ENCODE data around the gene ZNF37A.
A peak's percentile ranks its signal among the peaks of the same experiment; 100 is the strongest.
"Not testable (repeated sequence)": the region's sequence is repeated elsewhere in the genome, so short reads cannot be mapped to it uniquely, and the experiment has no call there.

Gene ZNF37A

GRCh38 chr10:38094158-38094926, at the start of gene ZNF37A:
Gene ZNF37A, plus strand, starts transcription at chr10:38094337. Its CDS starts 2,281 bp downstream, at chr10:38096618.
- Histone ChIP-seq H3K4me1 (ENCODE audit: control insufficient read depth, insufficient read depth, low read length) (no peaks in the 10 kb centered on the region), H3K9ac (ENCODE audit: low read length) (no peak within 1 kb of the TSS), H3K4me3 (ENCODE audit: low read depth, low read length) (peak within 1 kb of the TSS; percentile 47; the same call in 1 of the 2 replicates), H3K9me3 (ENCODE audit: control insufficient read depth, insufficient read depth, low read depth, low read length) (peaks cover 56% of the 10 kb centered on the region), H3K27me3 (ENCODE audit: control insufficient read depth, insufficient read depth, low read length) (no peaks in the 10 kb centered on the region; the same call in 1 of the 2 replicates), H3K36me3 (ENCODE audit: control insufficient read depth, insufficient read depth, low read length) (no peaks in the 10 kb centered on the region), H3K27ac (ENCODE audit: low read depth, low read length) (no peak within 1 kb of the TSS)

- Histone ChIP-seq H3K36me3 (ENCODE audit: control insufficient read depth, insufficient read depth, low read length) (peaks cover 52% of the 10 kb centered on the region), H3K9me3 (ENCODE audit: control insufficient read depth, insufficient read depth, low read depth, low read length) (peaks cover 35% of the 10 kb centered on the region), H3K27me3 (ENCODE audit: control insufficient read depth, insufficient read depth, low read length) (no peaks in the 10 kb centered on the region), H3K9ac (ENCODE audit: low read length) (no peak overlapping the region), H3K27ac (ENCODE audit: low read depth, low read length) (no peak overlapping the region), H3K4me3 (ENCODE audit: low read depth, low read length) (no peak overlapping the region), H3K4me1 (ENCODE audit: control insufficient read depth, insufficient read depth, low read length) (no peaks in the 10 kb centered on the region)
Observed at GRCh38 chr10:38045129-38045528, 49.0 kb upstream of the ZNF37A start.

- no peak overlapping the region for H3K9ac ChIP-seq (ENCODE audit: low read length)
- no peak overlapping the region for H3K27ac ChIP-seq (ENCODE audit: low read depth, low read length)
- H3K36me3 ChIP-seq (ENCODE audit: control insufficient read depth, insufficient read depth, low read length) = peaks cover 53% of the 10 kb centered on the region
- no peaks in the 10 kb centered on the region for H3K4me1 ChIP-seq (ENCODE audit: control insufficient read depth, insufficient read depth, low read length)
- peaks cover 40% of the 10 kb centered on the region for H3K9me3 ChIP-seq (ENCODE audit: control insufficient read depth, insufficient read depth, low read depth, low read length)
- no peak overlapping the region for H3K4me3 ChIP-seq (ENCODE audit: low read depth, low read length)
- no peaks in the 10 kb centered on the region for H3K27me3 ChIP-seq (ENCODE audit: control insufficient read depth, insufficient read depth, low read length)
Observed at GRCh38 chr10:38047666-38048065, 46.5 kb upstream of the ZNF37A start.

- Histone ChIP-seq H3K4me3 (ENCODE audit: low read depth, low read length) (no peak overlapping the region), H3K36me3 (ENCODE audit: control insufficient read depth, insufficient read depth, low read length) (peaks cover 56% of the 10 kb centered on the region), H3K9me3 (ENCODE audit: control insufficient read depth, insufficient read depth, low read depth, low read length) (peaks cover 55% of the 10 kb centered on the region), H3K9ac (ENCODE audit: low read length) (no peak overlapping the region), H3K27ac (ENCODE audit: low read depth, low read length) (no peak overlapping the region), H3K4me1 (ENCODE audit: control insufficient read depth, insufficient read depth, low read length) (no peaks in the 10 kb centered on the region), H3K27me3 (ENCODE audit: control insufficient read depth, insufficient read depth, low read length) (no peaks in the 10 kb centered on the region)
Observed at GRCh38 chr10:38050212-38050611, 43.9 kb upstream of the ZNF37A start.

- peaks cover 66% of the 10 kb centered on the region for H3K9me3 ChIP-seq (ENCODE audit: control insufficient read depth, insufficient read depth, low read depth, low read length)
- no peaks in the 10 kb centered on the region for H3K4me1 ChIP-seq (ENCODE audit: control insufficient read depth, insufficient read depth, low read length)
- no peaks in the 10 kb centered on the region for H3K27me3 ChIP-seq (ENCODE audit: control insufficient read depth, insufficient read depth, low read length)
- H3K9ac ChIP-seq (ENCODE audit: low read length) = no peak overlapping the region
- peaks cover 65% of the 10 kb centered on the region for H3K36me3 ChIP-seq (ENCODE audit: control insufficient read depth, insufficient read depth, low read length)
- H3K27ac ChIP-seq (ENCODE audit: low read depth, low read length) = no peak overlapping the region
- no peak overlapping the region for H3K4me3 ChIP-seq (ENCODE audit: low read depth, low read length)
Observed at GRCh38 chr10:38054361-38054797, 39.8 kb upstream of the ZNF37A start.

- H3K27me3 ChIP-seq (ENCODE audit: control insufficient read depth, insufficient read depth, low read length); H3K4me1 ChIP-seq (ENCODE audit: control insufficient read depth, insufficient read depth, low read length); H3K27ac ChIP-seq (ENCODE audit: low read depth, low read length); H3K9ac ChIP-seq (ENCODE audit: low read length); H3K4me3 ChIP-seq (ENCODE audit: low read depth, low read length): not testable (repeated sequence)
- Histone ChIP-seq H3K9me3 (ENCODE audit: control insufficient read depth, insufficient read depth, low read depth, low read length) (peaks cover 67% of the 10 kb centered on the region), H3K36me3 (ENCODE audit: control insufficient read depth, insufficient read depth, low read length) (peaks cover 63% of the 10 kb centered on the region)
Observed at GRCh38 chr10:38055274-38055894, 38.8 kb upstream of the ZNF37A start.

- H3K4me3 ChIP-seq (ENCODE audit: low read depth, low read length); H3K27me3 ChIP-seq (ENCODE audit: control insufficient read depth, insufficient read depth, low read length); H3K4me1 ChIP-seq (ENCODE audit: control insufficient read depth, insufficient read depth, low read length); H3K9ac ChIP-seq (ENCODE audit: low read length); H3K36me3 ChIP-seq (ENCODE audit: control insufficient read depth, insufficient read depth, low read length); H3K27ac ChIP-seq (ENCODE audit: low read depth, low read length): not testable (repeated sequence)
- peaks cover 43% of the 10 kb centered on the region for H3K9me3 ChIP-seq (ENCODE audit: control insufficient read depth, insufficient read depth, low read depth, low read length)
Observed at GRCh38 chr10:38069663-38070062, 24.5 kb upstream of the ZNF37A start.

- Histone ChIP-seq H3K9me3 (ENCODE audit: control insufficient read depth, insufficient read depth, low read depth, low read length) (peaks cover 52% of the 10 kb centered on the region), H3K27me3 (ENCODE audit: control insufficient read depth, insufficient read depth, low read length) (no peaks in the 10 kb centered on the region), H3K9ac (ENCODE audit: low read length) (no peak overlapping the region), H3K27ac (ENCODE audit: low read depth, low read length) (no peak overlapping the region), H3K4me3 (ENCODE audit: low read depth, low read length) (no peak overlapping the region), H3K36me3 (ENCODE audit: control insufficient read depth, insufficient read depth, low read length) (no peaks in the 10 kb centered on the region), H3K4me1 (ENCODE audit: control insufficient read depth, insufficient read depth, low read length) (no peaks in the 10 kb centered on the region)
Observed at GRCh38 chr10:38070501-38070900, 23.6 kb upstream of the ZNF37A start.

GRCh38 chr10:38072552-38072951, 21.6 kb upstream of the ZNF37A start:
- Histone ChIP-seq H3K9ac (ENCODE audit: low read length) (no peak overlapping the region), H3K27me3 (ENCODE audit: control insufficient read depth, insufficient read depth, low read length) (no peaks in the 10 kb centered on the region), H3K9me3 (ENCODE audit: control insufficient read depth, insufficient read depth, low read depth, low read length) (peaks cover 58% of the 10 kb centered on the region), H3K4me3 (ENCODE audit: low read depth, low read length) (no peak overlapping the region), H3K36me3 (ENCODE audit: control insufficient read depth, insufficient read depth, low read length) (no peaks in the 10 kb centered on the region), H3K4me1 (ENCODE audit: control insufficient read depth, insufficient read depth, low read length) (no peaks in the 10 kb centered on the region), H3K27ac (ENCODE audit: low read depth, low read length) (no peak overlapping the region)

GRCh38 chr10:38076687-38077086, 17.4 kb upstream of the ZNF37A start:
- H3K9me3 ChIP-seq (ENCODE audit: control insufficient read depth, insufficient read depth, low read depth, low read length) = peaks cover 61% of the 10 kb centered on the region
- no peak overlapping the region for H3K9ac ChIP-seq (ENCODE audit: low read length)
- H3K4me3 ChIP-seq (ENCODE audit: low read depth, low read length) = no peak overlapping the region
- H3K36me3 ChIP-seq (ENCODE audit: control insufficient read depth, insufficient read depth, low read length) = no peaks in the 10 kb centered on the region
- H3K4me1 ChIP-seq (ENCODE audit: control insufficient read depth, insufficient read depth, low read length) = no peaks in the 10 kb centered on the region
- H3K27me3 ChIP-seq (ENCODE audit: control insufficient read depth, insufficient read depth, low read length) = no peaks in the 10 kb centered on the region
- H3K27ac ChIP-seq (ENCODE audit: low read depth, low read length) = no peak overlapping the region

- not testable (repeated sequence) for H3K36me3 ChIP-seq (ENCODE audit: control insufficient read depth, insufficient read depth, low read length); H3K9ac ChIP-seq (ENCODE audit: low read length); H3K27me3 ChIP-seq (ENCODE audit: control insufficient read depth, insufficient read depth, low read length); H3K4me1 ChIP-seq (ENCODE audit: control insufficient read depth, insufficient read depth, low read length); H3K4me3 ChIP-seq (ENCODE audit: low read depth, low read length); H3K27ac ChIP-seq (ENCODE audit: low read depth, low read length)
- H3K9me3 ChIP-seq (ENCODE audit: control insufficient read depth, insufficient read depth, low read depth, low read length) = peaks cover 53% of the 10 kb centered on the region
Observed at GRCh38 chr10:38093318-38093717, 819 bp upstream of the ZNF37A start.
